ENCODE measurements around the gene PLK5.
"Not testable (repeated sequence)": the region's sequence is repeated elsewhere in the genome, so short reads cannot be mapped to it uniquely, and the experiment has no call there.

The PLK5 gene

GRCh38 chr19:1507763-1508506, 15.9 kb upstream of the PLK5 start:
- DNase-seq (ENCODE audit: low read depth in 2 of 2, low spot score in 1 of 2), result peak; percentile 81 to 82

GRCh38 chr19:1508507-1508856, 15.4 kb upstream of the PLK5 start:
- no peak for DNase-seq (ENCODE audit: low read depth in 2 of 2, low spot score in 1 of 2)

- no peak for DNase-seq (ENCODE audit: low read depth in 2 of 2, low spot score in 1 of 2)
Measured at GRCh38 chr19:1509602-1510441, 14.1 kb upstream of the PLK5 start.

- no peak for DNase-seq (ENCODE audit: low read depth in 2 of 2, low spot score in 1 of 2)
Measured at GRCh38 chr19:1510442-1510806, 13.5 kb upstream of the PLK5 start.

GRCh38 chr19:1510807-1511206, 13.1 kb upstream of the PLK5 start:
- no peak for DNase-seq (ENCODE audit: low read depth in 2 of 2, low spot score in 1 of 2)

GRCh38 chr19:1511318-1512317, 12.3 kb upstream of the PLK5 start:
- DNase-seq (ENCODE audit: low read depth in 2 of 2, low spot score in 1 of 2), result no peak

- peak in 1 of 2 donors; percentile 36 for DNase-seq (ENCODE audit: low read depth in 2 of 2, low spot score in 1 of 2)
Measured at GRCh38 chr19:1512671-1513498, 11.0 kb upstream of the PLK5 start, which contains the start of gene ADAMTSL5. Gene ADAMTSL5, minus strand, starts transcription at chr19:1513019. Its CDS starts 2,076 bp downstream, at chr19:1510943.

- peak; percentile 11 to 24 for DNase-seq (ENCODE audit: low read depth in 2 of 2, low spot score in 1 of 2)
Measured at GRCh38 chr19:1513499-1514294, 10.2 kb upstream of the PLK5 start.

GRCh38 chr19:1514295-1514661, 9.6 kb upstream of the PLK5 start:
- no peak for DNase-seq (ENCODE audit: low read depth in 2 of 2, low spot score in 1 of 2)

GRCh38 chr19:1514986-1515721, 8.7 kb upstream of the PLK5 start:
- no peak for DNase-seq (ENCODE audit: low read depth in 2 of 2, low spot score in 1 of 2)

- DNase-seq (ENCODE audit: low read depth in 2 of 2, low spot score in 1 of 2), result no peak
Measured at GRCh38 chr19:1516395-1516753, 7.5 kb upstream of the PLK5 start.

- DNase-seq (ENCODE audit: low read depth in 2 of 2, low spot score in 1 of 2), result no peak
Measured at GRCh38 chr19:1518471-1518870, 5.4 kb upstream of the PLK5 start.

GRCh38 chr19:1519802-1520201, 4.1 kb upstream of the PLK5 start:
- not testable (repeated sequence) for DNase-seq (ENCODE audit: low read depth in 2 of 2, low spot score in 1 of 2)

- DNase-seq (ENCODE audit: low read depth in 2 of 2, low spot score in 1 of 2), result no peak
Measured at GRCh38 chr19:1520203-1520780, 3.6 kb upstream of the PLK5 start.

GRCh38 chr19:1521636-1522035, 2.2 kb upstream of the PLK5 start:
- no peak for DNase-seq (ENCODE audit: low read depth in 2 of 2, low spot score in 1 of 2)

- DNase-seq (ENCODE audit: low read depth in 2 of 2, low spot score in 1 of 2), result no peak
Measured at GRCh38 chr19:1522061-1522460, 1.8 kb upstream of the PLK5 start.

GRCh38 chr19:1522838-1523237, 1.0 kb upstream of the PLK5 start:
- DNase-seq (ENCODE audit: low read depth in 2 of 2, low spot score in 1 of 2), result no peak

- no peak for DNase-seq (ENCODE audit: low read depth in 2 of 2, low spot score in 1 of 2)
Measured at GRCh38 chr19:1524287-1524971, 552 bp downstream of the PLK5 start.

All from stimulated activated CD8-positive, alpha-beta memory T cell treated with anti-CD3 and anti-CD28 coated beads, Interleukin-4, amount 100 ng/mL, for 4 hours (primary cell).